Mesothelial cell of epicardium (in vitro differentiated cells): ENCODE data around the gene B4GALNT4. TPM values are rescaled to one million over a fixed set of nuclear protein-coding genes. Genes with fewer than 3 reads are reported as not detected.
"Not testable (repeated sequence)": the region's sequence is repeated elsewhere in the genome, so short reads cannot be mapped to it uniquely, and the experiment has no call there.

ENCODE experiments used
- DNase-seq, 2 experiments: peaks; one replicate each; pipeline ENCODE4 v3.0.0; 2021; ENCODE audit warnings: low spot score in 2 of 2; ENCODE audit not compliant: unreplicated experiment in 2 of 2
- H3K27ac Mint-ChIP-seq: 2 replicates; pipeline ENCODE4 v1.8.0; 2021; ENCODE audit warnings: mixed read lengths
- H3K27me3 Mint-ChIP-seq: 2 replicates; pipeline ENCODE4 v1.8.0; 2021; ENCODE audit warnings: low read depth, mixed read lengths
- H3K36me3 Mint-ChIP-seq: 2 replicates; pipeline ENCODE4 v1.8.0; 2021; ENCODE audit warnings: mixed read lengths
- H3K4me1 Mint-ChIP-seq: 2 replicates; pipeline ENCODE4 v1.8.0; 2021; ENCODE audit warnings: mixed read lengths
- H3K4me3 Mint-ChIP-seq: 2 replicates; pipeline ENCODE4 v1.8.0; 2021; ENCODE audit warnings: mild to moderate bottlenecking, moderate library complexity, mixed read lengths
- H3K9me3 Mint-ChIP-seq: 2 replicates; pipeline ENCODE4 v1.8.0; 2021; ENCODE audit warnings: mixed read lengths
- total RNA-seq: library from RNA; stranded (reverse); gene quantifications from 3 replicates; pipeline ENCODE4 v1.2.1, GENCODE V29; 2021
- TF ChIP-seq, protein P1 (sequence below): fragments of 200-600 bp; sonication (generic); IDR thresholded peaks from one replicate; pipeline ENCODE4 v1.5.0; 2021; ENCODE audit warnings: antibody characterized with exemption; ENCODE audit not compliant: unreplicated experiment

Gene B4GALNT4
- total RNA-seq, 1 donor from 2014 or later: 314 TPM

DNA sequence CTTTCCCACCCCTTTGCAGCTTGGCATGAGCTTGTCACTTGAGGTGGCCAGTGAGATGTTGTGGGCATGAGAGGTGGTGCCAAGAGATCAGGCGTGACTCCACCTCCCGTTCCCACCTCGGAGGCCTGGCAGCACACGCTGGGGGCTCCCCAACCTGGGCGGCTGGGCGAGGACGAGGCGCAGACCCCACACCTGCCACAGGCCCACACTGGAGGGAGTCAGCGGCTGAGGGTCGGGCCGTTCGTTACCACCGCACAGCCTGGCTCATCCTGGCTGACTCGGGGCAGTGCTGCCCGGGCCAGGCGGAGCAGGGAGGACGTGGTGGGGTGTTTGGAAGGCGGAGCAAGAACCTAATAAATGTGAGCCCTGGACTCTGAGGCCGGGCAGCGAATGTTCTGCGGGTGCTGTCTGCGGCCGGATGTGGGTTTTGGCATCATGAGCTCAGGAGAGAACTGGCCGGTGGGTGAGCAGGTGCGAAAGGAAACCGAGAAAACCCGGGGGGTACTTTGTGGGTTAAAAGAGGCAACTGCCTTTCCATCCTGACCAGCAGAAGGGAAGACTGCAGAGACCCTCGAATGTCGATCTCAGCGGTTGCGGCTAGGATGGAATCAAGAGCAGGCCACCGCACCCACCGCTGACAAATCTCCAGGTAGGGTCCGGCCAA, 38.5 kb upstream of the B4GALNT4 start:
- DNase-seq: no peak
- TF ChIP-seq, protein P1, sequence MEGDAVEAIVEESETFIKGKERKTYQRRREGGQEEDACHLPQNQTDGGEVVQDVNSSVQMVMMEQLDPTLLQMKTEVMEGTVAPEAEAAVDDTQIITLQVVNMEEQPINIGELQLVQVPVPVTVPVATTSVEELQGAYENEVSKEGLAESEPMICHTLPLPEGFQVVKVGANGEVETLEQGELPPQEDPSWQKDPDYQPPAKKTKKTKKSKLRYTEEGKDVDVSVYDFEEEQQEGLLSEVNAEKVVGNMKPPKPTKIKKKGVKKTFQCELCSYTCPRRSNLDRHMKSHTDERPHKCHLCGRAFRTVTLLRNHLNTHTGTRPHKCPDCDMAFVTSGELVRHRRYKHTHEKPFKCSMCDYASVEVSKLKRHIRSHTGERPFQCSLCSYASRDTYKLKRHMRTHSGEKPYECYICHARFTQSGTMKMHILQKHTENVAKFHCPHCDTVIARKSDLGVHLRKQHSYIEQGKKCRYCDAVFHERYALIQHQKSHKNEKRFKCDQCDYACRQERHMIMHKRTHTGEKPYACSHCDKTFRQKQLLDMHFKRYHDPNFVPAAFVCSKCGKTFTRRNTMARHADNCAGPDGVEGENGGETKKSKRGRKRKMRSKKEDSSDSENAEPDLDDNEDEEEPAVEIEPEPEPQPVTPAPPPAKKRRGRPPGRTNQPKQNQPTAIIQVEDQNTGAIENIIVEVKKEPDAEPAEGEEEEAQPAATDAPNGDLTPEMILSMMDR: no peak
- Mint-ChIP-seq H3K36me3 (no peaks in the 10 kb centered on the region), H3K9me3 (no peaks in the 10 kb centered on the region), H3K4me1 (peaks cover 38% of the 10 kb centered on the region), H3K4me3 (no peak overlapping the region), H3K27ac (peak overlapping the region; percentile 6), H3K27me3 (no peaks in the 10 kb centered on the region)

DNA sequence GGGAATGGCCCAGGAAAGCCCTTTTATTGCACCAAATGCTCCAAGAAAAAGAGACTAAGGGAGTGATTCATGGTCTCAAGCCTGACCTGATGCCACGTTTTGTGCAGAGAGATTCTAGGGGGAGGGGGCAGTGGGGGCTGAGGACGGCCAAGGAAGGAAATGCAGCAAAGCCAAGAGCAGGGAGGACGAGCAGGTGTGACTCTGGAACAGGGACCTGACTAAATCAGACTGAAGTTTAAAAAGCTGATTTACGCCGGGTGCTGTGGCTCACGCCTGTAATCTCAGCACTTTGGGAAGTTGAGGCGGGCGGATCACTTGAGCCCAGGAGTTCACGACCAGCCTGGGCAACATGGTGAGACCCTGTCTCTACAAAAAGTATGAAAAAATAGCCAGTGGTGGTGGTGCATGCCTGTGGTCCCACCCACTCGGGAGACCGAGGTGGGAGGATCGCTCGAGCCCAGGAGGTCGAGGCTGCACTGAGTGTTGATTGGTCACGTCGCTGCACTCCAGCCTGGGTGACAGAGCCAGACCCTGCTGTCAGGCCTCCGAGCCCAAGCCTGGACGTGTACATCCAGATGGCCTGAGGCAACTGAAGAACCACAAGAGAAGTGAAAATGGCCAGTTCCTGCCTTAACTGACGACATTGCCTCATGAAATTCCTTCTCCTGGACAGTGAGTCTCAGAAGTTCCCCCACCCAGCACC, 37.8 kb upstream of the B4GALNT4 start:
- Mint-ChIP-seq H3K27me3 (no peaks in the 10 kb centered on the region), H3K4me1 (peaks cover 39% of the 10 kb centered on the region), H3K4me3 (no peak overlapping the region), H3K36me3 (no peaks in the 10 kb centered on the region), H3K27ac (peak overlapping the region; percentile 6), H3K9me3 (no peaks in the 10 kb centered on the region)
- DNase-seq: no peak
- TF ChIP-seq, protein P1: no peak

DNA sequence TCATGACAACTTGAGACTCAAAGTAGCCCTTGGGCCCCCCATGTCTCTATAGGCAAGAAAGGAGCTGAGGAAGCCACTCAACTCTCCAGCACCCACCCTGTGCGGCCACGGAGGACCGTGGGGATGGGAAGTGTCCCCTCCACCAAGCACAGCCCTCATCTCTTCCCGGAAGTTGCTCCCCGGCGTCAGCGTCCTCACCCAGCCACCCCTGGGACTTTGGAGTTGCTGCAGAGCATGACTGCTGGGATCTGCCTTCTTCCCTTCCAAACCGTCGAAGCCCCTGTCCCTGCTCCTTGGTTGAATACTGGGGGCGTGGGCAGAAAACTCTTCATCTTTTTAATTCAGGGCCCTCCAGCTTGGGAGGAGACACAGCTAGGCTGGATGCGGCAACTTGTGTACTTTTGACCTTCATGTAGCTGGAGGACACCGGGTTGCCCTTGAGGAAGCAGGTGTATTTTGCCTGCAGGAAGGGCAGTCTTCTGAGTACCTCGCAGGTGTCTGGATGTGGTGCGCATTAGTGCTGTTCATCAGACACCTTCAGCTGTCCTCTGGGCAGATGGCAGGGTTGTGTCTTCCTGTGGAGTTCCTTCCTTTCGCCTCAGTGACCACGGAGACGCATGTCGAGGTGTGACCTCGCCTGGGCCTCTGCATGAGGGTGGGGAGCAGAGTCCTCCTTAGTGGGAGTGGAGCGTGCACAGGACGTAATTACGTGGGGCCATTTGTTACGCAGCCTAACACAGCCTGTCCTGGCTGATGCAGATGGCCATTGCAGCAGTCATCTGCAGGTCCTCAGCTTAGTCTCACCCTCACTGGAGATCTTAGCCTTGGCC, 36.4 kb upstream of the B4GALNT4 start:
- no peaks in the 10 kb centered on the region for H3K36me3 Mint-ChIP-seq
- DNase-seq: no peak
- no peaks in the 10 kb centered on the region for H3K9me3 Mint-ChIP-seq
- TF ChIP-seq, protein P1: no peak
- no peak overlapping the region for H3K4me3 Mint-ChIP-seq
- peaks cover 38% of the 10 kb centered on the region for H3K4me1 Mint-ChIP-seq
- H3K27me3 Mint-ChIP-seq: no peaks in the 10 kb centered on the region
- peak overlapping the region; percentile 21 for H3K27ac Mint-ChIP-seq

DNA sequence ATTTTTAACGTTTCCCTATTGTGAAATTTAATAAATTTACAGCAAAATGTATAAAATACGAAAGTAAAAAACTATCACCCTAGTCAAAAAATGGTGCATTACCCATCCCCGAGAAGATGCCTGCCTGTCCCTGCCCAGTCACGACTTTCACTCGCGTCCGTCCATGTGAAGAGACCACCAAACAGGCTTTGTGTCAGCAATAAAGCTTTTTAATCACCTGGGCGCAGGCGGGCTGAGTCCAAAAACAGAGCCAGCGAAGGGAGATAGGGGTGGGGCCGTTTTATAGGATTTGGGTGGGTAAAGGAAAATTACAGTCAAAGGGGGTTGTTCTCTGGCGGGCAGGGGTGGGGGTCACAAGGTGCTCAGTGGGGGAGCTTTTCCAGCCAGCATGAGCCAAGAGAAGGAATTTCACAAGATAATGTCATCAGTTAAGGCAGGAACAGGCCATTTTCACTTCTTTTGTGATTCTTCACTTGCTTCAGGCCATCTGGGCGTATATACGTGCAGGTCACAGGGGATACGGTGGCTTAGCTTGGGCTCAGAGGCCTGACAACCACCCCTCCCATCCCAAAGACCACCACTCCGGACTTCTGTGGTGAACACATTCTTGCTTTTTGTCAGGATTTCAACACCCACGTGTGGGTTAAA, 35.6 kb upstream of the B4GALNT4 start:
- peaks cover 38% of the 10 kb centered on the region for H3K4me1 Mint-ChIP-seq
- not testable (repeated sequence) for DNase-seq, H3K4me3 Mint-ChIP-seq, H3K9me3 Mint-ChIP-seq, H3K36me3 Mint-ChIP-seq, H3K27me3 Mint-ChIP-seq
- H3K27ac Mint-ChIP-seq: peak overlapping the region; percentile 96

DNA sequence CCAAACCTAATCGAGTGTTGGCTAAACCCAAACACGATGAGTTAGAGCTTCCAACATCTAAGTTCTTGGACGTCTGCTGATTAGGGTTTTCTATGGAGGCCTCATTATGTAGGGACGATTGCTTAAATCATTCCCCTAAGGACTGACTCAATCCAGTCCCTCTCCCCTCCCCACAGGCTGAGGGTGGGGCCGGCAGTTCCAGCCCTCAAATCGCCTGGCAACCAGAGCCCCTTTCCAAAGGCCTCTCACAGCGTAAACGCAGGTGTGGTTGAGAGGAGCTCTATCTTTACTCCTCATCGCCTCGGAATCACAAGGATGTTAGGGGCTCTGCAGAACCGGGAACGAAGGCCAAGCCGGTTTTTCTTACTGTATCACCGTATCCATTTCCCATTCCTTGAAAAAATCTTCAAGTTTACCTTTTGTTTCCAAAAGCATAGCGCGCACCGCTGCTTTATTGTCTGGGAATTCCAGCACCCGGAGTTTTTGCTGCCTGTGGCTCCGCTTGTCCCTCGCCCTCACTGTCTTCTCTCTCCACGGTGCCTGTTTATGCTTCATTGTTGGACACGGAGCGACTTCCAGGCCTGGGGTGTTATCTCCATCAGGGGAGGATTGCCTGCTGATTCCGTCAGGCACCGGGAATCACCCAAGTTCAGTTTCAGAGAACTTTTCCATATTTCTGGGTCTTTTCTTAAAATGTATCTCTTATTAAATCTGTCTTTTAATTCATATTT, 34.9 kb upstream of the B4GALNT4 start:
- Mint-ChIP-seq H3K27me3 (no peaks in the 10 kb centered on the region), H3K4me1 (peaks cover 33% of the 10 kb centered on the region), H3K36me3 (no peaks in the 10 kb centered on the region), H3K4me3 (peak overlapping the region; percentile 34), H3K27ac (peak overlapping the region; percentile 96), H3K9me3 (no peaks in the 10 kb centered on the region)
- TF ChIP-seq, protein P1: no peak
- no peak for DNase-seq
